Spleen (tissue), 11 donors: Measurements from ENCODE around the gene WSCD1. TPM values are rescaled to one million over a fixed set of nuclear protein-coding genes. Genes with fewer than 3 reads are reported as not detected.

ENCODE experiments used
- DNase-seq: peaks from one replicate; pipeline ENCODE4 v3.0.0-alpha.2; 2020
- H3K27ac ChIP-seq, 8 donors: fragments of 200-600 bp; sonication (generic) in 7 of 8; 1 replicate in 4 of 8; 2 replicates in 4 of 8; pipeline versions ENCODE4 v1.5.0 to v1.8.0; 2016 to 2021; ENCODE audit warnings: inconsistent platforms in 4 of 8, mild to moderate bottlenecking in 4 of 8, moderate library complexity in 1 of 8
- H3K27me3 ChIP-seq, 7 donors: fragments of 200-600 bp; sonication (generic) in 6 of 7; replicated peaks in 1 of 7; 1 replicate in 4 of 7; 2 replicates in 3 of 7; pipeline versions ENCODE4 v1.5.0 to v1.8.0; 2016 to 2021; ENCODE audit warnings: inconsistent platforms in 3 of 7, mild to moderate bottlenecking in 1 of 7
- H3K36me3 ChIP-seq, 6 donors: fragments of 200-600 bp; sonication (generic) in 5 of 6; 1 replicate in 4 of 6; 2 replicates in 2 of 6; pipeline versions ENCODE4 v1.5.0 to v1.8.0; 2016 to 2021; ENCODE audit warnings: inconsistent platforms in 2 of 6
- H3K4me1 ChIP-seq, 6 donors: fragments of 200-600 bp; sonication (generic) in 5 of 6; 1 replicate in 3 of 6; 2 replicates in 3 of 6; pipeline versions ENCODE4 v1.5.0 to v1.8.0; 2016 to 2021; ENCODE audit warnings: inconsistent platforms in 3 of 6
- H3K4me3 ChIP-seq, 8 donors: fragments of 200-600 bp; sonication (generic) in 7 of 8; 1 replicate in 4 of 8; 2 replicates in 4 of 8; pipeline versions ENCODE4 v1.5.0 to v1.8.0; 2016 to 2021; ENCODE audit warnings: inconsistent platforms in 4 of 8, mild to moderate bottlenecking in 4 of 8, moderate library complexity in 2 of 8
- H3K9me3 ChIP-seq, 8 donors: fragments of 200-600 bp; sonication (generic) in 7 of 8; 1 replicate in 4 of 8; 2 replicates in 4 of 8; pipeline versions ENCODE4 v1.5.0 to v1.8.0; 2016 to 2021; ENCODE audit warnings: inconsistent platforms in 4 of 8
- POLR2A ChIP-seq, 3 donors: fragments of 450-650 bp; IDR thresholded peaks; one replicate each; pipeline ENCODE4 v1.5.1; 2017; ENCODE audit warnings: antibody characterized with exemption in 3 of 3, mild to moderate bottlenecking in 1 of 3
- POLR2AphosphoS5 ChIP-seq, 3 donors: sonication (generic); formaldehyde crosslinking; IDR thresholded peaks; one replicate each; pipeline ENCODE4 v1.5.1; 2017; ENCODE audit warnings: antibody characterized with exemption in 3 of 3
- WGBS, 5 donors: extraction: QIAGEN DNeasy Blood & Tissue Kit in 3 of 5; methylation state at CpG; one replicate each; pipeline versions ENCODE4 v1.1.5 to v1.1.7; 2013 to 2018; 5-methylcytosine and 5-hydroxymethylcytosine counted together
- intact Hi-C: fragments of 100-400 bp; cut with DNase I; formaldehyde crosslinking; loops from one replicate; pipeline ENCODE4 v1.15.0; 2023; ENCODE audit warnings: low total_unique reads
- polyA plus RNA-seq, 3 donors: library from polyadenylated mRNA; stranded (reverse); fragments of 200-250 nt; gene quantifications; one replicate each; pipeline ENCODE4 v1.2.1, GENCODE V29; 2013
- total RNA-seq, 7 donors: library from RNA; depleted of rRNA in 3 of 7; stranded (reverse); fragments of >200 nt in 3 of 7; fragmentation: NEBNext Ultra II Directional in 4 of 7; extraction: Animal tissue kit (Norgen Biotek cat#: 25700) in 4 of 7; gene quantifications; one replicate each; pipeline versions ENCODE4 v1.1.0 to v1.2.1, GENCODE V29; 2016 to 2021
- TF ChIP-seq, protein P1 (sequence below), 11 experiments: fragments of 200-600 bp in 7 of 11; fragments of 450-650 bp in 4 of 11; sonication (generic) in 4 of 11; IDR thresholded peaks in 8 of 11; conservative IDR thresholded peaks in 3 of 11; 1 replicate in 7 of 11; 2 replicates in 4 of 11; pipeline versions ENCODE4 v1.4.0 to v1.8.0; 2016 to 2021; ENCODE audit warnings: antibody characterized with exemption in 11 of 11, inconsistent platforms in 4 of 11, mild to moderate bottlenecking in 1 of 11
- donor health status: healthy with polysubstance abuse.
- donor health status: DM: no; HTN: no; CAD: no; lungs with moderate emphysema.
- donor health status: DM: no; HTN: no; CAD: no.
- donor health status: Bipolar disorder and iron deficiency.
- donor health status: healthy.
- donor health status: DM: no; HTN: no; CAD: no.
- donor health status: DM: yes; HTN: yes; CAD: no.

WSCD1 gene
- total and polyA plus RNA-seq, 10 donors, result 2.4 to 84.1 (median 44.3) TPM

DNA sequence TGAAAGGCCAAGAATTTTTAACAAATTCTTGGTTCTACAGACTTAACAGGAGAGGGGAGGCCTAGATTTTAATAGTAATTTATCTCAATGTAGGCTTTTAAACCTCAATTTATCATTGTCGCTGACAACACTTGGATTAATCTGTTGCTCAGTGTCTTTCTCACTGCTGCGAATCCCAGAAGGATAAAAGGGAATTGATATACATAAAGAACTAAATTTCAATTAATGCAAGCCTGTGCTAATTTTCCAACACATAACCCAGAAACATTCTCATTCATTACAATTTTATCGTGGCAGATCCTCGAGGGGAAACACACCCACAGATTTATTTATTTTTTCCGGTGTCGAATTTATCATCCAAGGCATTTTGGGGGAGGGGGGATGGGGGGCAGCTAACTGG is 98.1 kb downstream of the WSCD1 start:
- DNase-seq, result no peak
- H3K4me1 ChIP-seq, result peaks cover 0 to 5% (median 0%) of the 10 kb centered on the region in 6 donors
- H3K4me3 ChIP-seq, result no peak overlapping the region
- intact Hi-C loops, result no loop called here
- 69 to 81% (median 74%) methylated on average over 6 of the region's 6 CpGs for WGBS, 5 donors
- peaks cover 0 to 25% (median 0%) of the 10 kb centered on the region in 7 donors for H3K27me3 ChIP-seq
- H3K9me3 ChIP-seq, result no peaks in the 10 kb centered on the region
- TF ChIP-seq, protein P1, sequence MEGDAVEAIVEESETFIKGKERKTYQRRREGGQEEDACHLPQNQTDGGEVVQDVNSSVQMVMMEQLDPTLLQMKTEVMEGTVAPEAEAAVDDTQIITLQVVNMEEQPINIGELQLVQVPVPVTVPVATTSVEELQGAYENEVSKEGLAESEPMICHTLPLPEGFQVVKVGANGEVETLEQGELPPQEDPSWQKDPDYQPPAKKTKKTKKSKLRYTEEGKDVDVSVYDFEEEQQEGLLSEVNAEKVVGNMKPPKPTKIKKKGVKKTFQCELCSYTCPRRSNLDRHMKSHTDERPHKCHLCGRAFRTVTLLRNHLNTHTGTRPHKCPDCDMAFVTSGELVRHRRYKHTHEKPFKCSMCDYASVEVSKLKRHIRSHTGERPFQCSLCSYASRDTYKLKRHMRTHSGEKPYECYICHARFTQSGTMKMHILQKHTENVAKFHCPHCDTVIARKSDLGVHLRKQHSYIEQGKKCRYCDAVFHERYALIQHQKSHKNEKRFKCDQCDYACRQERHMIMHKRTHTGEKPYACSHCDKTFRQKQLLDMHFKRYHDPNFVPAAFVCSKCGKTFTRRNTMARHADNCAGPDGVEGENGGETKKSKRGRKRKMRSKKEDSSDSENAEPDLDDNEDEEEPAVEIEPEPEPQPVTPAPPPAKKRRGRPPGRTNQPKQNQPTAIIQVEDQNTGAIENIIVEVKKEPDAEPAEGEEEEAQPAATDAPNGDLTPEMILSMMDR (IDR thresholded peaks at IDR 0.05 in 8 of 11, conservative IDR thresholded peaks at IDR 0.05 in 3 of 11), result no peak
- TF ChIP-seq POLR2AphosphoS5 (IDR thresholded peaks at IDR 0.05) (no peak), POLR2A (IDR thresholded peaks at IDR 0.05) (no peak)
- no peak overlapping the region for H3K27ac ChIP-seq
- no peaks in the 10 kb centered on the region for H3K36me3 ChIP-seq

DNA sequence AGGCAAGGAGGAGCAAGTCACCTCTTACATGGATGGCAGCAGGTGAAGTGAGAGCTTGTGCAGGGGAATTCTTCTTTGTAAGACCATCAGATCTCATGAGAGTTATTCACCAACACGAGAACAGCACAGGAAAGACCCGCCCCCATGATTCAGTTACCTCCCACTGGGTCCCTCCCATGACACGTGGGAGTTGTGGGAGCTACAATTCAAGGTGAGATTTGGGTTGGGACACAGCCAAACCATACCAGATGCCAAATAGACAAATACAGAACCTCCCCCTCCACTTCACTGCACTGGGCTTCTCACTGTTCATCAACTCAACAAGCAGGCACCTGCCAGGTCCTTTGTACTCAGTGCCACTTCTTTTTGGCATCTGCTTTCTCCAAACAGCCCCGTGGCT is 100.2 kb downstream of the WSCD1 start:
- Histone ChIP-seq H3K4me3 (no peak overlapping the region), H3K27ac (no peak overlapping the region), H3K9me3 (no peaks in the 10 kb centered on the region), H3K27me3 (peaks cover 0 to 13% (median 0%) of the 10 kb centered on the region in 7 donors), H3K36me3 (no peaks in the 10 kb centered on the region), H3K4me1 (peaks cover 0 to 5% (median 0%) of the 10 kb centered on the region in 6 donors)
- WGBS, 5 donors, result 68 to 80% (median 69%) methylated on average over 4 of the region's 4 CpGs
- TF ChIP-seq POLR2AphosphoS5 (IDR thresholded peaks at IDR 0.05), result no peak
- TF ChIP-seq POLR2A (IDR thresholded peaks at IDR 0.05), result no peak
- TF ChIP-seq, protein P1 (IDR thresholded peaks at IDR 0.05 in 8 of 11, conservative IDR thresholded peaks at IDR 0.05 in 3 of 11), result no peak
- DNase-seq, result no peak
- intact Hi-C loops, result no loop called here

DNA sequence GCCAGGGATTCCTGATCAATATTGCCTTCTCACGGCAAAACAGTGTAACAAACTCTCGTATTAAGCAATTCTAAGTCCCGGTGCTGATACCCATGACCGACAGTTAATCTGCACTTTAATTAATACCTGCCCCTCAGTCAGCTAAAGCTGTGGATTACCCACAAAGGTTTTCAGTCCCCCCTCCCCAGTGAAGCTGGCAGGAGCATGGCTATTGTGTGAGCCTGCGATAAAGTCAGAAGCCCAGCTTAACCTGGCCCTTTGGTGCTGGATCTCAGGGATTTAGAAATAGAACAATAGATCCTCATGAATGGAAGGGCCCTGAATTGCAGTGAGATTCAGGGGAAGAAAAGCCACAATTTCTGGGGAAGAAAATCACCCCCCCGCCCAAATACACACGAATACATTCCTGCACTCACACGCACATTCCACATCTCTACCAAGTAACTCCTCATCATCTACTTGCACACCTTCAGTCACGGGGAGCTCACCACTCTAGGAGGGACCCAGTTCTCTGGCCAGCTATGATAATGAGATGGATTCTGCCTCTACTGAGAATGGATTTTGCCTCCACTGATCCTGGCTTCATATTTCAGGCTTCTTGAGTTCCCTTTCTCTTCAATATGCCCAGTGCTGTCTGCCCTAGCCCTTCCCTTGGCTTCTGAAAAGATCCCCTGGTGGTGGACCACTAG is 102.6 kb downstream of the WSCD1 start:
- intact Hi-C loops, result no loop called here
- DNase-seq, result no peak
- H3K9me3 ChIP-seq, result no peaks in the 10 kb centered on the region
- H3K4me3 ChIP-seq, result no peak overlapping the region
- no peaks in the 10 kb centered on the region for H3K36me3 ChIP-seq
- H3K27ac ChIP-seq, result no peak overlapping the region
- WGBS, 5 donors, result 82 to 88% (median 87%) methylated on average over 9 of the region's 9 CpGs
- TF ChIP-seq, protein P1 (IDR thresholded peaks at IDR 0.05 in 8 of 11, conservative IDR thresholded peaks at IDR 0.05 in 3 of 11), result no peak
- TF ChIP-seq POLR2AphosphoS5 (IDR thresholded peaks at IDR 0.05) (no peak), POLR2A (IDR thresholded peaks at IDR 0.05) (no peak)
- H3K27me3 ChIP-seq, result peaks cover 0 to 5% (median 0%) of the 10 kb centered on the region in 7 donors
- no peaks in the 10 kb centered on the region for H3K4me1 ChIP-seq

DNA sequence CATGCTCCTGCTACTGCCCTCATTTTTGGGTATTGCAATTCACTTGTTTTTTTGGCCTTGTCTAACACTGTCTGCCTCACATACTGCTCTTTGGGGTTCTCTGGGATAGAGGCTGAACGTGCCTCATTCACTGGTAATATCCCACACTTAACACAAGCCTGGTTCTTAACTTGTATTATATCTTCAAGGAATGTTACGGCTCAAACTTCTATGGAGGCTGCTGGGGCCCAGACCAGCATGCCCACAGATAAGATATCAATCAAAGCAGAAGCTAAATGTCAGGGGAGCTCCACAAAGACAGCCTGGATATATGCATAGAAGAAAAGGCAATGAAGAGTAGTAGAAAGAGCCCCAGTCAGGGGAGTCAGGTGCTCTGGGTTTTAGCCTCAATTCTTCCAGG is 103.5 kb downstream of the WSCD1 start:
- Histone ChIP-seq H3K4me3 (no peak overlapping the region), H3K9me3 (no peaks in the 10 kb centered on the region), H3K27me3 (peaks cover 0 to 2% (median 0%) of the 10 kb centered on the region in 7 donors), H3K4me1 (no peaks in the 10 kb centered on the region), H3K27ac (no peak overlapping the region), H3K36me3 (no peaks in the 10 kb centered on the region)
- TF ChIP-seq, protein P1 (IDR thresholded peaks at IDR 0.05 in 8 of 11, conservative IDR thresholded peaks at IDR 0.05 in 3 of 11), result no peak
- no peak for TF ChIP-seq POLR2A (IDR thresholded peaks at IDR 0.05)
- no peak for TF ChIP-seq POLR2AphosphoS5 (IDR thresholded peaks at IDR 0.05)
- DNase-seq, result no peak
- 72 to 96% (median 84%) methylated on average over 2 of the region's 2 CpGs for WGBS, 5 donors
- intact Hi-C loops, result no loop called here
